NCI-H774 (cell line): ENCODE results near the gene HSPB8.
A peak's percentile ranks its signal among the peaks of the same experiment; 100 is the strongest.
"Not testable (repeated sequence)": the region's sequence is repeated elsewhere in the genome, so short reads cannot be mapped to it uniquely, and the experiment has no call there.

Experiments
- DNase-seq: peaks from one replicate; lab custom pipeline; 2025; lab: John Stamatoyannopoulos, UW

HSPB8 gene

DNA sequence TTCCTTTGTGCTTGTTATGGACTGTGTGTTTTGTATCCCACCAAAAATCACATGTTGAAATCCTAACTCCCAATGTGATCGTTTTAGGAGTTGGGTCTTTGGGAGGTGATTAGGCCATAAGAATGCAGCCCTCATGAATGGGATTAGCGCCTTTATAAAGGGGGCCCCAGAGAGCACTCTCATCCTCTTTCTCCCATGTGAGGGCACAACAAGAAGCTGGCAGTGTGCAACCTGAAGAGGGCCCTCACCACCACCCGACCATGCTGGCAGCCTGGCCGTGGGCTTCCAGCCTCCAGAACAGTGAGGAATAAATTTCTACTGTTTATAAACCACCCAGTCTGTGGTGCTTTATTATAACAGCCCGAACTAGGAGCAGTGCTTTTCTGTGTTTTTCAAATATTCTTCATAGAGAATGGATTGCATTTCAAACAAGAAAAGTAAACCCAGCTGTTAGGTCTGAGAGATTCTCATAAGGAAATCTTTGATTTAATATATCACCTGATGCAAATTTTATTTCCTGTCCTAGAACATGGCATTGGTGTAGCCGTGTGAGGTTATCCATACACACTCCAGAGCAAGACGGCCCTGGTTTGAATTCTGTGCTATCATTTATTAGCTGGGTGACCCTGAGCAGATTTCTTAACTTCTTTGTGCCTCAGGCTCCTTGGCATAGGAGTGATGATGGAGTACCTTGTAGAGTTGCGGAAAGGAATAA, 27.8 kb downstream of the HSPB8 start:
- DNase-seq: peak; percentile 14

DNA sequence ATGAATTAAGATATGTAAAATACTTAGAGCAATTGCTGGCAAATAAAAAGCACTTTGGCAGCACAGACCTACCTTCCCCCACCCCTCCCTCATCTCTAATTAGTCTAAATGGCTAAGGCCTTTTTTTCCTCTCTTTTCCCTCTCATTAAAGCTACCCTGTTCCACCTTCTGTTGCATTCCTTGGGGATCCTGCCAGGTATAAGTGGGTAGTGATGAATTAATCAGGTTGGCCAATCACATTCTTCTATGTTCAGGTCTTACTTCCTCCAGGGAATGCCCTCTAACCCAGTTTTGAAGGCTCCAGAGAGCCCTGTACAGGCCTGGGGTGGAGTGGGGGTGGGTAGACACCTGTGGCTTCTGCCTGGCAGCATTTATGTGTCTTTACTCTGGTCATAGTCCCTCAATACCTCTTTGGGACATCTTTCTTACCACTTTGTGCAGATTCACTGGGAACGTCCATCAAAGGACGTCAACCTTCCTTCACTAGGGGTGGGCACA, 28.4 kb downstream of the HSPB8 start:
- DNase-seq: no peak

DNA sequence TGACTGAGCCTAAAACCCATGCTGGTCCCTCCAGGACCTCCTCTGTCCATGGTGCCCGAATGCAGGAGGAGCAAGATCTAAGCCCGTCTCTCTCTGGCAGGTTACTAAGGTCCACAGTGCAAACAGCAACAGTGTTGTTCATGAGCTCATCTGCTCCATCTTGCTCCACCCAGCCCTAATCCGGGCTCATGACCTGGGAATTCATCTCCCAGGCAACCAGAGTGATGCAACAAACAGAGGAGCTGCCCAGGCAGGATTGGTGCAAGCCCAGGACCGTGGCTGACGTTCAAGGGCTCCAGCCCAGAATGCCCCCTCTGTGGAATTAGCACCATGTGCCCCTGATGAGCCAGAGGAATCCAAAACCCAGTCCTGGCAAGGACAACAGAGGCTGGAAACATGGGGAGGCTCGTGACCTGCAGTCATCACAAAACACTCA, 29.9 kb downstream of the HSPB8 start:
- DNase-seq: peak; percentile 71

- DNase-seq: no peak
Observed at GRCh38 chr12:119211884-119212283, 33.2 kb downstream of the HSPB8 start.

GRCh38 chr12:119216084-119216483, 37.4 kb downstream of the HSPB8 start:
- no peak for DNase-seq

DNA sequence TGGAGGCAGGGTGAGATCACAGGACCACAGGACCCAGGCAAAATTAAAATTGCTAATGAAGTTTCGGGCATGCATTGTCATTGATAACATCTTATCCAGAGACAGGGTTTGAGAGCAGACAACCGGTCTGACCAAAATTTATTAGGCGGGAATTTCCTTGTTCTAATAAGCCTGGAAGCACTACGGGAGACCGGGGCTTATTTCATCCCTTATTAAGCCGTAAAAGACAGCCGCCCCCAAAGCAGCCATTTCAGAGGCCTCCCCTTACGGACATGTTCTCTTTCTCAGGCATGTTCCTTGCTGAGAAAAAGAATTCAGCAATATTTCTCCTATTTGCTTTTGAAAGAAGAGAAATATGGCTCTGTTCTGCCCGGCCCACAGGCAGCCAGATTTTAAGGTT, 40.1 kb downstream of the HSPB8 start:
- not testable (repeated sequence) for DNase-seq

GRCh38 chr12:119222222-119222951, 43.7 kb downstream of the HSPB8 start:
- DNase-seq: peak; percentile 9

- DNase-seq: no peak
Observed at GRCh38 chr12:119225454-119225853, 46.7 kb downstream of the HSPB8 start.

GRCh38 chr12:119227292-119227691, 48.6 kb downstream of the HSPB8 start:
- no peak for DNase-seq

- DNase-seq: no peak
Observed at GRCh38 chr12:119229205-119229604, 50.5 kb downstream of the HSPB8 start.

DNA sequence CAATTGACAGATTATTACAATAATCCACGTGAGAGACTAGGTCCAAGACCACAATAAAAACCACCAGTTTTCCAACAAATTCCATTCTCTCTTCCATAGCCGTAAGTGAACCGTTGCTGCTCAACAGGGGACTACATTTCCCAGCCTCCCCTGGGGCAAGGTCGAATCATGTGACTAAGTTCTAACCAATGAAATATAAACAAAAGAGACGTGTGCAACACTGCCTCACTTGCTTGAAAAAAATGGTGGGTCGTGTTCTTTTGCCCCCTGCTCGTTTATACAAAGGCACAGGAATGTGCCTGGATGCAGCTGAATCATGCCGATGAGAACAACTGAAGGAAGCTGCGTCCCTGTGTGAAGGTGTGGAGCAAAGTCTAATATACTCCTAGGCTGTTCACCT, 51.1 kb downstream of the HSPB8 start:
- DNase-seq: no peak

DNA sequence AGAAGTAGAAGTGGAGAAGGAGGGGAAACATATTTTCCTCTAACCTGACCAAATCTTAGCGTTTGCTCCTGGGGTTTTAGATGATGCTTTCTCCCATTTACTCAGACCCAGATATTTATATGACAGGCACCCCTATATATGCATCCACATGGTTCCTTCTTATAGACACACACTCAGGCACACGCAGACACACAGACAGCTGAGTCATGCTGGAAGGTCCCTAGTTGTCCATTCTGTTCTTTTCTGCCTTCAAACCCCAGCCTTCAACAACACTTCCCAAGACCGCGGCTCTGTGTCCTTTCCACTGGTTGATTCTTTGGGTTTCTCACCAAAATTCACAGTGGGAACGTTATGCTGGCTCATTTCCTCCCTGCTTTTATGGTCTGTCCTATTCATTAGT, 52.1 kb downstream of the HSPB8 start:
- DNase-seq: no peak

DNA sequence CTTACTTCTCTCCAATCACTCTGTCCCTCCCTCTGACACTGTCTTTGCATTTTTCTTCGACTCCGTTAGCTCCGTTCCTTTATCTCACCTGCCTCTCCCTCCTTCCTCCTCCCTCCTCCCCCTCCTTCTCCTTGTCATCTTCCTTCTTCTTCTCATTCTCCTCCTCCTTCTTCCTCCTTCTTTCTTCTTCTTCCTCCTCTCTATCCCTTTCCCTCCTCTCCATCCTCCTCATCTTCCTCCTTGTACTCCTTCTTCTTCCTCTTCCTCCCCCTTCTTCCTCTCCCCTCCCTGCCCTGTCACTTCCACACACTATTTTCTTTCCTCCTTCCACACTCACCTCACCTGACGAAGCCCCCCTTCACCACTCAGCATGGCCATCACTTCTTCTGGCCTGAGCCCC, 53.0 kb downstream of the HSPB8 start:
- DNase-seq: no peak

- no peak for DNase-seq
Observed at GRCh38 chr12:119235197-119235751, 56.5 kb downstream of the HSPB8 start.

- no peak for DNase-seq
Observed at GRCh38 chr12:119236372-119236771, 57.6 kb downstream of the HSPB8 start.

- no peak for DNase-seq
Observed at GRCh38 chr12:119239040-119239439, 60.3 kb downstream of the HSPB8 start.

DNA sequence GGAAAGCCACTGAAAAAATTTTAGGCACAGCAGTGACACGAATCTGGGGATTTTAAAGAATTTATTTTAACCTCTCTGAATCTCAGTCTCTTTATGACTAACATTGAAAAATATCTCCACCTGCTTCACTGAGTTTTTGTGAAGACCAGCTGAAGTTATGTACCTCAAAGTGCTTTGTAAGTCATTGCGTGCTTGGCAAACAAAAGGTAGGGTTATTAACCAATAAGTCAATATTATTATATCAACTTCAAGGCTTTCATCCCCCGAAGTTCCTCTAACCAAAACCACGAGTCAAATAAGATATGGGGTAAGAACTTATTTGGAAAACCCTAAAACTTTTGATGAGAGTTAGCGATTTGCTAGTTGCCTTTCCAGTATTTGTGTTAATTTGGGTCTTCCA, 62.3 kb downstream of the HSPB8 start:
- no peak for DNase-seq

GRCh38 chr12:119241580-119242169, 62.9 kb downstream of the HSPB8 start:
- no peak for DNase-seq
